HG03460 (cell line): ENCODE results near the gene KIF18A.

Source experiments
- ATAC-seq: cut with Tn5 transposase; IDR thresholded peaks from one replicate; pipeline ENCODE4 v1.9.1; 2021; ENCODE audit not compliant: unreplicated experiment

Gene KIF18A

GRCh38 chr11:28049338-28050216 is 58.4 kb downstream of the KIF18A start:
- ATAC-seq, result no peak

GRCh38 chr11:28048812-28049211 is 59.1 kb downstream of the KIF18A start:
- no peak for ATAC-seq

- no peak for ATAC-seq
Observed at GRCh38 chr11:28043930-28044709, 63.8 kb downstream of the KIF18A start.

- ATAC-seq, result no peak
Observed at GRCh38 chr11:28040384-28040783, 67.6 kb downstream of the KIF18A start.

- ATAC-seq, result no peak
Observed at GRCh38 chr11:28038775-28039174, 69.2 kb downstream of the KIF18A start.

GRCh38 chr11:28026634-28027290 is 81.2 kb downstream of the KIF18A start:
- ATAC-seq, result peak; percentile 74

- ATAC-seq, result no peak
Observed at GRCh38 chr11:28017816-28018215, 90.1 kb downstream of the KIF18A start.

- ATAC-seq, result no peak
Observed at GRCh38 chr11:28011813-28012212, 96.1 kb downstream of the KIF18A start.

GRCh38 chr11:28009996-28010395 is 98.0 kb downstream of the KIF18A start:
- no peak for ATAC-seq

- ATAC-seq, result no peak
Observed at GRCh38 chr11:28009388-28009787, 98.6 kb downstream of the KIF18A start.

- ATAC-seq, result no peak
Observed at GRCh38 chr11:28003615-28004014, 104.3 kb downstream of the KIF18A start.

GRCh38 chr11:27998552-27998951 is 109.4 kb downstream of the KIF18A start:
- ATAC-seq, result no peak

- no peak for ATAC-seq
Observed at GRCh38 chr11:27997344-27997743, 110.6 kb downstream of the KIF18A start.

GRCh38 chr11:27996066-27996465 is 111.9 kb downstream of the KIF18A start:
- no peak for ATAC-seq

- ATAC-seq, result no peak
Observed at GRCh38 chr11:27995083-27995482, 112.9 kb downstream of the KIF18A start.

- no peak for ATAC-seq
Observed at GRCh38 chr11:27991736-27992135, 116.2 kb downstream of the KIF18A start.

- no peak for ATAC-seq
Observed at GRCh38 chr11:27977527-27977926, 130.4 kb downstream of the KIF18A start.

GRCh38 chr11:27977031-27977430 is 130.9 kb downstream of the KIF18A start:
- no peak for ATAC-seq

- no peak for ATAC-seq
Observed at GRCh38 chr11:27976262-27976661, 131.7 kb downstream of the KIF18A start.

- ATAC-seq, result no peak
Observed at GRCh38 chr11:27973851-27974536, 134.0 kb downstream of the KIF18A start.
